Measurements from ENCODE around the gene OSTM1.

Gene OSTM1

GRCh38 chr6:108102965-108103364, 28.4 kb upstream of the OSTM1 start:
- DNase-seq (ENCODE audit: low spot score), result no peak

GRCh38 chr6:108100003-108100402, 25.5 kb upstream of the OSTM1 start:
- DNase-seq (ENCODE audit: low spot score), result no peak

- no peak for DNase-seq (ENCODE audit: low spot score)
Observed at GRCh38 chr6:108097882-108098281, 23.3 kb upstream of the OSTM1 start.

GRCh38 chr6:108093781-108094300, 19.3 kb upstream of the OSTM1 start:
- DNase-seq (ENCODE audit: low spot score), result no peak

GRCh38 chr6:108091288-108091687, 16.7 kb upstream of the OSTM1 start:
- no peak for DNase-seq (ENCODE audit: low spot score)

GRCh38 chr6:108083349-108083748, 8.8 kb upstream of the OSTM1 start:
- DNase-seq (ENCODE audit: low spot score), result no peak

- no peak for DNase-seq (ENCODE audit: low spot score)
Observed at GRCh38 chr6:108082539-108082938, 8.0 kb upstream of the OSTM1 start.

- DNase-seq (ENCODE audit: low spot score), result no peak
Observed at GRCh38 chr6:108080010-108080780, 5.7 kb upstream of the OSTM1 start.

GRCh38 chr6:108078191-108078590, 3.6 kb upstream of the OSTM1 start:
- DNase-seq (ENCODE audit: low spot score), result no peak

GRCh38 chr6:108074057-108074358, 533 bp downstream of the OSTM1 start:
- no peak for DNase-seq (ENCODE audit: low spot score)

GRCh38 chr6:108071736-108072276, 2.7 kb downstream of the OSTM1 start:
- DNase-seq (ENCODE audit: low spot score), result no peak

- no peak for DNase-seq (ENCODE audit: low spot score)
Observed at GRCh38 chr6:108068618-108069017, 5.9 kb downstream of the OSTM1 start.

GRCh38 chr6:108068182-108068581, 6.4 kb downstream of the OSTM1 start:
- no peak for DNase-seq (ENCODE audit: low spot score)

- DNase-seq (ENCODE audit: low spot score), result no peak
Observed at GRCh38 chr6:108052706-108053105, 21.8 kb downstream of the OSTM1 start.

GRCh38 chr6:108051481-108051880, 23.1 kb downstream of the OSTM1 start:
- DNase-seq (ENCODE audit: low spot score), result no peak

GRCh38 chr6:108039681-108040080, 34.9 kb downstream of the OSTM1 start:
- no peak for DNase-seq (ENCODE audit: low spot score)

- no peak for DNase-seq (ENCODE audit: low spot score)
Observed at GRCh38 chr6:108036884-108037283, 37.7 kb downstream of the OSTM1 start.

GRCh38 chr6:108031968-108032367, 42.6 kb downstream of the OSTM1 start:
- no peak for DNase-seq (ENCODE audit: low spot score)

- no peak for DNase-seq (ENCODE audit: low spot score)
Observed at GRCh38 chr6:108030211-108030610, 44.3 kb downstream of the OSTM1 start.

GRCh38 chr6:108029226-108029921, 45.2 kb downstream of the OSTM1 start:
- DNase-seq (ENCODE audit: low spot score), result no peak

- DNase-seq (ENCODE audit: low spot score), result no peak
Observed at GRCh38 chr6:108027594-108027993, 46.9 kb downstream of the OSTM1 start.

- DNase-seq (ENCODE audit: low spot score), result no peak
Observed at GRCh38 chr6:108027056-108027455, 47.5 kb downstream of the OSTM1 start.

- DNase-seq (ENCODE audit: low spot score), result no peak
Observed at GRCh38 chr6:108024427-108025073, 50.0 kb downstream of the OSTM1 start.

Data from germinal center (tissue), 1 donor.